Panc1 (cell line): ENCODE measurements around the gene ADCY1. TPM values are rescaled to one million over a fixed set of nuclear protein-coding genes. Genes with fewer than 3 reads are reported as not detected.

Experiments
- ATAC-seq: fragments of 200-7000 bp; cut with Tn5 transposase; 2 replicates; pipeline ENCODE4 v1.9.1; 2020; ENCODE audit warnings: mild to moderate bottlenecking, moderate library complexity
- BruUV-seq: library from RNA; stranded (reverse); fragments of 400-500 nt; replicated peaks from 2 replicates; lab custom pipeline; 2021; lab: Mats Ljungman, UMichigan
- CTCF ChIA-PET: fragments of 300-600 bp; sonication (Branson Sonifier 250); formaldehyde crosslinking; loops from one replicate; lab custom pipeline; 2022; ENCODE audit warnings: antibody characterized with exemption; lab: Charles Lee
- POLR2A ChIA-PET: fragments of 300-600 bp; sonication (Branson Sonifier 250); formaldehyde crosslinking; loops from one replicate; lab custom pipeline; 2022; ENCODE audit warnings: antibody characterized with exemption; lab: Charles Lee
- DNase-seq: peaks from one replicate; pipeline ENCODE4 v3.0.0-alpha.2; 2010; ENCODE audit warnings: low read depth, low spot score
- H3K27ac ChIP-seq: 2 replicates; pipeline ENCODE4 v1.5.1; 2011; ENCODE audit warnings: mild to moderate bottlenecking, low read length, inconsistent platforms
- H3K27me3 ChIP-seq: fragments of 200-500 bp; sonication (Bioruptor generic); 2 replicates; pipeline ENCODE4 v1.6.0; 2014; ENCODE audit warnings: low read length, inconsistent platforms; ENCODE audit not compliant: control insufficient read depth, insufficient read depth
- H3K36me3 ChIP-seq: fragments of 200-500 bp; sonication (Bioruptor generic); 2 replicates; pipeline ENCODE4 v1.5.1; 2014; ENCODE audit warnings: inconsistent platforms, mild to moderate bottlenecking, low read length, moderate library complexity; ENCODE audit not compliant: control insufficient read depth, insufficient read depth
- H3K4me1 ChIP-seq: 2 replicates; pipeline ENCODE4 v1.5.1; 2011; ENCODE audit warnings: inconsistent platforms, mild to moderate bottlenecking, low read length, moderate library complexity; ENCODE audit not compliant: control insufficient read depth, insufficient read depth
- H3K4me3 ChIP-seq, 2 experiments: 2 replicates each; pipeline ENCODE4 v1.5.1; 2011 to 2012; ENCODE audit warnings: low read depth in 2 of 2, low read length in 2 of 2, mild to moderate bottlenecking in 2 of 2, inconsistent platforms in 1 of 2, moderate library complexity in 1 of 2
- H3K9me3 ChIP-seq: fragments of 200-500 bp; sonication (Bioruptor generic); 2 replicates; pipeline ENCODE4 v1.5.1; 2014; ENCODE audit warnings: low read depth, mild to moderate bottlenecking, inconsistent platforms, low read length, moderate library complexity; ENCODE audit not compliant: control insufficient read depth, insufficient read depth
- CTCF ChIP-seq: fragments of 450-650 bp; IDR thresholded peaks from 2 replicates; pipeline ENCODE4 v1.5.1; 2017; ENCODE audit warnings: mild to moderate bottlenecking
- POLR2AphosphoS5 ChIP-seq: IDR thresholded peaks from 2 replicates; pipeline ENCODE4 v1.6.1; 2012; ENCODE audit warnings: mild to moderate bottlenecking, low read depth, low read length, moderate library complexity
- REST ChIP-seq, 2 experiments: IDR thresholded peaks; 2 replicates each; pipeline ENCODE4 v1.6.1; 2011 to 2012; ENCODE audit warnings: low read depth in 2 of 2, control low read depth in 1 of 2, low read length in 1 of 2, mild to moderate bottlenecking in 1 of 2, moderate library complexity in 1 of 2; ENCODE audit not compliant: insufficient read depth in 1 of 2
- SIN3A ChIP-seq: IDR thresholded peaks from 2 replicates; pipeline ENCODE4 v1.6.1; 2012; ENCODE audit warnings: low read depth, mild to moderate bottlenecking, low read length, moderate library complexity, borderline replicate concordance; ENCODE audit not compliant: insufficient read depth
- TCF7L2 ChIP-seq: IDR thresholded peaks from 2 replicates; pipeline ENCODE4 v1.6.1; 2011; ENCODE audit warnings: mild to moderate bottlenecking, low read depth, low read length, inconsistent platforms
- in situ Hi-C: cut with HindIII; loops from 2 replicates; pipeline ENCODE4 v1.10.0; 2016; ENCODE audit warnings: low sequenced_read_pairs, low pct_unique_long_range_greater_than_20kb
- intact Hi-C: fragments of 100-400 bp; cut with micrococcal nuclease; formaldehyde crosslinking; loops from one replicate; pipeline ENCODE4 v1.10.0; 2022; ENCODE audit not compliant: unreplicated experiment
- total RNA-seq: library from RNA; stranded (reverse); gene quantifications from one replicate; pipeline ENCODE4 v1.2.1, GENCODE V29; 2021; ENCODE audit not compliant: unreplicated experiment

The ADCY1 gene
- total RNA-seq, 1 experiment from 2014 or later = 2.1 TPM

- H3K4me1 ChIP-seq = no peaks in the 10 kb centered on the region
- DNase-seq = no peak
- no peaks in the 10 kb centered on the region for H3K36me3 ChIP-seq
- intact Hi-C loops (no loop called here), in situ Hi-C loops (no loop called here)
- POLR2A ChIA-PET = no interaction called here
- no peak overlapping the region for H3K27ac ChIP-seq
- CTCF ChIA-PET = no interaction called here
- no peaks in the 10 kb centered on the region for H3K9me3 ChIP-seq
- no peak overlapping the region for H3K4me3 ChIP-seq
- no TSS peak for BruUV-seq
- TF ChIP-seq REST (IDR thresholded peaks at IDR 0.05; ENCODE audit: insufficient read depth in 1 of 2, low read depth in 2 of 2, low read length in 1 of 2) (no peak), CTCF (no peak), TCF7L2 (no peak), SIN3A (no peak), POLR2AphosphoS5 (no peak)
- ATAC-seq = no peak
- peaks cover 4% of the 10 kb centered on the region; the same call in 1 of the 2 replicates for H3K27me3 ChIP-seq
Observed at GRCh38 chr7:45585628-45586027, 11.5 kb downstream of the ADCY1 start.

DNA sequence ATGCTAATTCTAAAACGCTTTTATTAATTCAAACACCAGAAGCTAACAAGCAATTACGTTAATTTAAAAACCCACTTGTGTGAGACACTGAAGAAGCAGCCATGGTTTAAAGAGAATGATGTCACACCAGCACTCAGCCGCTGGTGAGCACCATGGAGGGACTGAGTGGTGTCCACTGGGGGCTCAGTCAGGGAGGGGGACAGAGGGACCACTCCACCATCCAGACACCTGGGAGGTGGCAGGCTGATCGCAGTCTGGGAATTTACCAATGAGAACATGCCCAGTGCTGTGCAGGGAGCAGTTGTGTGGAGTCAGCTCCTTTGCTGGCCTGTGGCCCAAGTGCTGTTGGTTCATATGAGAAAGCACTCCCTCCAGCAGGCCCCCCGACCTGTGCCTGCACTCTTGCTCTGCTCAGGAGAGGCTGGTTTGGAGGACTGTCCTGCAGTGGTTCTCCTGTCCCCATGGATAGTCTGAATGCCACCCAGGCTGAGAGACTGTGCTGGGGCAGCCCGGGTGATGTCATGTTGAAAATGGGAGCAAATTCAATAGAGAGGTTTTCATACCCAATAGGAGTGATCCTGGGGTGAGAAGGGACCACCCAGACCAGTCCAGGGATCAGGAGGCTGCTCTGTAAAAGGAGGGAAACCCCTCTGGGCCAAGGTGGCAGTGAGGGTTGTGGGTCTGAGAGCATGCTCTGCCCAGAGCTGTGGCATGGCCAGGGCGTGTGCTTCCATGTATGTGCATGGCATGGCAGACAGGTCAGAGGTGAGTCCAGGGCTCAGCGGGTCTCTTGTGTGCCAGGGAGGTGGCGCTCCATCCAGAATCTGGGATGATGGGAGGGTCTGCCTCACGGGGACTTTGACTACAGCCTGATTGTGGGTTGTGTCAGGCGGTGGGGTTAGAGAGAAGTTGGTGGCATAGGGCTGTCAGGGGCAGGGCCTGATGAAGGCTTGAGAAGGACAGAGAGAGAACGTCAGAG lies 12.7 kb downstream of the ADCY1 start:
- no peaks in the 10 kb centered on the region for H3K4me1 ChIP-seq
- H3K27me3 ChIP-seq = peaks cover 4% of the 10 kb centered on the region; the same call in 1 of the 2 replicates
- no peak overlapping the region for H3K27ac ChIP-seq
- H3K36me3 ChIP-seq = no peaks in the 10 kb centered on the region
- POLR2A ChIA-PET = no interaction called here
- H3K9me3 ChIP-seq = no peaks in the 10 kb centered on the region
- intact Hi-C loops = no loop called here
- ATAC-seq = no peak
- no peak overlapping the region for H3K4me3 ChIP-seq
- CTCF ChIA-PET = no interaction called here
- TF ChIP-seq CTCF (no peak), REST (IDR thresholded peaks at IDR 0.05; ENCODE audit: insufficient read depth in 1 of 2, low read depth in 2 of 2, low read length in 1 of 2) (no peak), TCF7L2 (no peak)
- BruUV-seq = no TSS peak
- DNase-seq = no peak
- in situ Hi-C loops = no loop called here
